GM19240 (cell line): ENCODE data around the gene AREL1.

Source experiments
- DNase-seq: peaks from one replicate; pipeline ENCODE4 v3.0.0; 2011; ENCODE audit warnings: low spot score; ENCODE audit not compliant: insufficient read length

AREL1 gene

DNA sequence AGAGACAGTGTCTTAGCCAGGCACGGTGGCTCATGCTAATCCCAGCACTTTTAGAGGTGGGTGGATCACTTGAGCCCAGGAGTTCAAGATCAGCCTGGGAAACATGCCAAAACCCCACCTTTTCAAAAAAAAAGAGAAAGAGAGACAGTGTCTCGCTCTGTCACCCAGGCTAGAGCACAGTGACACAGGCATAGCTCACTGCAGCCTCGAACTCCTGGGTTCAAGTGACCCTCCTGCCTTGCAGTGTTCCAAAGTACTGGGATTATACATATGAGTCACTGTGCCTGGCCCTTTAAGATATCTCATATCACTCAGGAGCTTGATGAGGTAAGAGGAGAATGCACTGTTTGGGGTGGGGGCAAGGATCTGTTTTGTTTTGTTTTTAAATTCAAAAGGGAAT lies 52.7 kb downstream of the AREL1 start:
- no peak for DNase-seq

DNA sequence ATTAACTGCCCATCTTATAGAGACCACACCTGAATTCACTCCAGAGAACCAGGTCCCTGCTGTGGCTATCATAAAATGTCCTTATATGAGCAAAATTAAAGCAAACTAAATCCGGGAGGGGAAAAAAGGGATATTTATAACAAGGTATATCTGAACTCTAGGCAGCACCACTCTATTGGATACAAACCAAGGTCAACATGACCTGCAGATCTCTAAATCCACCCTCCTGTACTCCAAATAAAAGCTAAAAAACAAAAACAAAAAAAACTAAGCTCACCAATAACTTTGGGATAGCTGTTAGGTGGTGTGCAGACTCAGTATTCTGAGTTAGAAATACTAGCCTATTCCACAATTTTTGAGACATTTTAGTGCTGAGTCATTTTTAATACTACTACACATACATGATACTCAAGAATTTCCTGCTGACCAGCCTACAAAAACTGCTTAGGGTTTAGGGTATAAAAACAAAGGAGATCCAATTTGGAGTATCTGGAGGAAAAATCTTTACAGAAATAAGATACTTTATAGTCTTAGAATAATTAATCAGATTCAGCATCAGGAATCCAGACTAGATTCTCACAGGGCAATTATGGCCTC lies 54.2 kb downstream of the AREL1 start:
- DNase-seq, result no peak

DNA sequence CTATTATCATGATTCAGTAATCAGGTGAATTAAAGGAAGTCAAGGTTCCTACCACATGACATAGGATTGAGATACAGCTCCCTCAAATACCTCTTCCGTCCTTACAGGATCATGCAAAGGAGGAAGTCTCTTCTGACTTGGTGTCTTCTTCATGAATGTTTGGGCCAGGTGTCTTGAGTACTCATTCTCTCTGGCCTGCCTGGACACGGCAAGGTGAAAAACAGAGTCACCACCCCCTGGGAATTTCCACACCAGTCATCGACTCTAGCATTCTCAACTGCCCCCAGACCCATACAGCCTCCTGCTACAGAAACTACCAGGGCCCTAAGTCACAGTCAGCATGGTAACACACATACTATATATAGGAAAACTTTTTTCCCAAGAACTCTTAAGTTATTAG lies 55.9 kb downstream of the AREL1 start:
- no peak for DNase-seq

DNA sequence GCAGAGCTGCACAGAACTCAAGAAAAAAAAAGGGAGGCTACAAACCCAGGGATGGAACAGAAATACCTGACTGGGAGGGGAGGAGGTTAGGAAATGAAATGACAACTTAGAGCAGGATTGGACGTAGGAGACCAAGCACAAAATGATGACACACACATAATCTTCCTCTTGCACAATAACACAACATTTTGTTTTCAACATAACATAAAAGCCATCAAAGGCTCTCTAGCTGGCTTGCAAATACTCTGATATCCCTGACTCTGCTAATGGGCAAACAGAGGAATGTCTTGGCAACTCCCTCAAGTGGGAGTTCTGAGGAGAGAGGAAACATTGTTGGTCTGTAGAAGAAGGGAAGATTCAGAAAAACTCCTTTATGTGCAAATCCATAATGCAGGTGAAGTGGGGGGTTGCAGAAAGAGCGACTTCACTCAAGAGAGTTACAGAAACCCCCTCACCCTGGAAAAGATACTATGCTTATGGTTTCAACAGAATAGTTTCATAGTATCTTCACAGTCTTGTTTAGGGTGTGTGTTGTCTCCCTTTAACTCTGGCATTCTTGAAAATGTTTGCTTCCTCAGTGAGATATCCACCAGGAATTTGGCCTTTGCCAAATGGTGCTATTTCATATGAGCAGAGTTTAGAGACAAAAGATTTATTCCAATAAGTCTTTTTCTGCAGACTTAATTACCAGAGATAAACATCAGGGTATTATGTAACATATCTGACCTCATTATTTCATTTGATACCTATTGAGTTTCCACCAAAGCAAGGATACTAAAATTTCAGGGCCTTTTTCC lies 57.1 kb downstream of the AREL1 start:
- no peak for DNase-seq

DNA sequence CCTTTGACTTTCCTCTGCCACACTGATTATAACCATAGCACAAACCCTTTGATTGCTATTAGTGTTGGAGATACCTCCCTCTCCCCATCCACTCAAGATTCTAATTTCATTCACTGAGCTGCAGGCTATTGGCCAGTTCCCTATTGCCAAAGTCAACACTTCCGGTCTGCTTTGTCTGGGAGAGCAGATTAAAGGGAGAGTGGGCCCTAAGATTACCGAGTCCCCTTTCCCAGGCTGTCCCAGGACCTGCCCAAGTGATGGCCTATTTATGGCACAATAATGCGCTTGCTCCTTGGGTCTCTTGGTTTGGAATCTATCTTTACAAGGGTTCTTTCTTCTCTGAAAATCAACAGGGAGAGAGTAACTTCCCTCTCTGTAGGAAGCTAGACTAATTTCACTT lies 57.9 kb downstream of the AREL1 start:
- DNase-seq, result no peak

DNA sequence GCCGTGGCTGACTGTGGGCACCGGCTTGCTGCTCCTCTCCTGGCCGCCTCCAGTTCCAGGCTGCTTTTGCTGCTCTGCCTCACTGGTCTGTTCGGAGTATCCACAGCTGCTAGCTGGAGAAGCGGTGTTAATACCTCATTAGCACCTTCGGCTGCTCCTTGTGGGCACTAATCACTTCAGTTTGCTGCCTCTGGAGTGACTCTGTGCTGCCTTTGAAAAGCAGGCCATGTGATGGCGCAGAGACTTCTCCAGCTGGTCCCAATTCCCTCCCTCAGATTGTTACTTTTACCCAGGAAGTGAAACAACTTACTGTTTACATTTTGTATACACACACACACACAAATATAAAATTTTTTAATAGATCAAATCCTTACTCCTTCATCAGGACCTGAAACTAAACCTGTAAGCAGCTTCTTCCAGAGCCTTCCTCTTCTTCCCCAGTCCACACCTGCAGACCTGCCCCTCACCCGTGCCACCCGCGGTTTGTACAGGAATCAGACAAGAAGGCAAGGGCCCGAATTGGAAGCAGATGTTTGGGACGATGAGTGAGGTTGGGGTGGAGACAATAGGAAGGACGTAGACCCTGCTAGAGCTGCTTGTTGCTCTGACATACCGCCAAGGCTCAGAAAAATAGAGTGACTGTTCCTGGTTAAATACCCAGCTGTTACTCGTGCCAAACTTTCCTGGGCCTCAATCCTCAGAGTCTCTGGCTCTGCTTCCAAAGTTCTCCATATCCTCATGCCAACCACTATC lies 59.3 kb downstream of the AREL1 start:
- DNase-seq, result no peak

DNA sequence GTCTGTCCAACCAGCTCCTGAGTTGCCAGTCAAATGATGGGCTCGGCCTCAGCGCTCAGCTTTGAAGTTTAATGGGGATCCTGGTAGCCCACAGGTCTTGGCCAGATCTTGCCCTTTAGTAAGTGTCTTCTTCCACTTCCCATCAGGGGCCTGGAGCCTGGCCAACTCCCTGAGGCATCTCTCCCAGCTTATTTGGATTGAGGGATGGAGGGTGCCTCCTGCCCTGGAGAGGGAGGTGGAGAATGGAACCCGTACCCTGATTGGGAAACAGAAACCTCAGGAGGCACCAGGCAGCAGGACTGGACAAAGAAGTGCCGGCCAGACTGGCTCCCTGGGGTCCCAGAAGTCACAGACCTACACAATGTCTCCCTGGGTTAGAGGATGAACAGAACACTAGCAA lies 60.3 kb downstream of the AREL1 start:
- no peak for DNase-seq

DNA sequence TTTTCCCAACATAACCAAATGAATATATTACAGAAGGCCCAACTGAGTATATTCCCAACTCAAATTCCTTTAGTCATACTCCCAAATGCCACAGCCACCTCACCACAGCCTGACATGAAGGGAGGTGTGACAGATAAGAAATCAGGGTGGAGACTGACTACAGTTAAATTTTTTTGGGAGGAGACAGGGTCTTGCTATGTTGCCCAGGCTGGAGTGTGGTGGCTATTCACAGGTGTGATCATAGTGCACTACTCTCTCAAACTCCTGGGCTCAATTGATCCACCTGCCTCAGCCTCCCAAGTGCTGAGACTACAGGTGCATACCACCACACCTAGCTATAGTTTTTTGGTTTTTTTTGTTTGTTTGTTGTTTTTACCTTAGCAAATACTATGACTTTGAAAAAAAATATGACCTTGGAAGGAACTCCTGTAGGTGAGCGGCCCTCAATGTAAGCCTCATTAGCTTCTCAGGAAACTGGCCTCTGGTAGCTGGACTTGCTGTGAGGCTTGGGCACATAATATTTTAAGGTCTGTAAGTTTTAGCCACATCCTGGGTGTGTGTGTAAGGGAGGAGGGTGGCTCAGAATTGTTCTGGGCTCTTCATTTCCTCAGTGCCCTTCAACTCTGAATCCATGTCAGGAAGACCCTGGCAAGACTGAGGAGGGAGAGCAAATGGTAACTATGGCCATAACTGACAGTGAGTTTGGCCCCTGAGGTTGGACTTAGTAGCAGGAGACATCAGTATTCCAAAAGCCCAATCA lies 61.8 kb downstream of the AREL1 start:
- no peak for DNase-seq

DNA sequence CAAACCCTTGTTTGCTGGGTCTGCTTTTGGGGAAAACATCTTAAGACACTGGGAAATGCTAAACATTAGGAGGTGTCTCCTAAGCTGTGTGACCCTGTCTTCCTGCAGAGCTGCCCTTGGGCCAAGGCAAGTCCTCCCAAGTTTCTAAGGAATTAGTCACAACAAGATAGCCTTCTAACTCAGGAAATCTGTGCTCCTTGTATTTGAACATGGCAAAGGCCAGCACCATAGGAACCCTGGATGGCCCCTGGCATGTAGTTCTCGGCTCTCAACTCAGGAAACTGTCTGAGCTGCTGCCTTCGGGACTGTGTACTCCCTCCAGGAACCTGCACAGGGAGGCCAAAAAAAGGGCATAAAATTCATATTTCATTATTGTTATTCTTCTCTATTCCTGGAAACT lies 63.2 kb downstream of the AREL1 start:
- no peak for DNase-seq

DNA sequence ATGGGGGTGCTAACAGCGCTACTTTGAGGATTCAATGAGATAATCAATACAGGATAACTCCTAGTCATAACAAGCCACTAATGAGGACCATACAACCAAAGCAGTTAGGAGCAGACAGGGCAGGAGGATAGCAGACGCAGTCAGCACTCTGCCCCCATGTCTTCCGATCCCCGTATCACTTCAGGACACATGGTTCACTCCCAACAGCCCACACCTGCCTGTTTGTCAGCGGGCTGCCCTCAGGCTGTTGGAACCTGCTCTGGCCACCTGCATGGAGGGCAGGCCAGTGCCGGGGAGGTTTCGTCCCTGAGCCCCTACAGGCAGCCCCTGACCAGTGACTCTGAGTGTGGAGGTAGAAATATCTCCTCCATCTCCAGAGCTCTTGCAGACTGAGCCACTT lies 63.7 kb downstream of the AREL1 start:
- DNase-seq, result no peak

DNA sequence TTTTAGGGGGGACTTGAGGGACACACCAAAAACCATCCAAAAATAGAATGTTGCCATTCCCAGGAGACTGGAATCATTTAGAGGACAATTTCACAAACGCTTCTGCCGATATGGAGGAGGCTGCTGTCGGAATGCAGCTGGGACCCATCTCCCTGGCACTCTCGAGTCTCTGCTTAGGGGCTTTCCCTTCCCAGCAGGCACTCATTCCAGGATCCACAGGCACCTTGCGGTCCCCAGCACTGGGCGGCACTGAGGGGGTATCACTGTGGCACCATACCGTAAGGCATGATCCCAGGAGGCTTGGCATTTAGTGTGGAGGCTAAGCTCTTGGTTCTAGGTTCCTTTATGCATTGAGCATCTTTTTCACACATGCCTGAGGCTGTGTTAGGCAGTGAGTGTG lies 64.3 kb downstream of the AREL1 start:
- no peak for DNase-seq

DNA sequence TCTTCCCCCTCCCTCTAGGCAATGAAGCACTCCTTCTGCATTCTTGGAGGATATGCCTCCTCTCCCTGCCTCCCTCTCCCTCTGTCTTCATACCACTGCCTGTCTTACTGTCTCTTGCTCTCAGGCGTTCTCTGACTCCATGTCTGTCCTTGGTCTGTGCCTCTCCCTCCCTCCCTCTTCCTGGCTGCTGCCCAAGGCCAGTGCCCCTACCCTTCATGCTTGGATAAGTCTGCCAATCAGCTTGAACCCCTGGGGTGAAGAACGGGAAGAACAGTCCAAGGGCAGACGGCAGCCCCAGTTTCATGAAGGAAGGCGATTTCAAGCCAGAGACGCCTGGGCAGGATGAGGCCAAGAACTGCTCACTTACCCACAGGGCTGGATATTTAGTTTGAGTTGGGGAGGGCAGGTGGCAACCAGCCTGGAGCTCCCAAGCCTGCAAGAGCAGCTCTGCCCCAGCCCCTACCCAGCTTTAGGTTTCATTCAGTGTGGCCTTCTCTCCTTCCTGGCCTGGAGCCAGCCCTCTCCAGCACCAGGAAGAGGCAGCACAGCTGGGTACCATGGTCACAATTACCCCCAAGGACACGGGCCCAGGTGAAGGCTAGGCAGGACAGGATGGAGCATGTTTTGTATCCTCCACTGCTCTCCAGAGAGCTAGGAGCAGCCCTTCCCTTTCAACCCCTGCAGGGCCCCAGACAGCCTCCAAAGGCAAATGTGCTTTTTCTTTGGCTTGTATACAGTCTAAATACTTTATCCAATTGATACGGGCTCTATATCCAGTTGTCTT lies 65.0 kb downstream of the AREL1 start:
- DNase-seq, result no peak

DNA sequence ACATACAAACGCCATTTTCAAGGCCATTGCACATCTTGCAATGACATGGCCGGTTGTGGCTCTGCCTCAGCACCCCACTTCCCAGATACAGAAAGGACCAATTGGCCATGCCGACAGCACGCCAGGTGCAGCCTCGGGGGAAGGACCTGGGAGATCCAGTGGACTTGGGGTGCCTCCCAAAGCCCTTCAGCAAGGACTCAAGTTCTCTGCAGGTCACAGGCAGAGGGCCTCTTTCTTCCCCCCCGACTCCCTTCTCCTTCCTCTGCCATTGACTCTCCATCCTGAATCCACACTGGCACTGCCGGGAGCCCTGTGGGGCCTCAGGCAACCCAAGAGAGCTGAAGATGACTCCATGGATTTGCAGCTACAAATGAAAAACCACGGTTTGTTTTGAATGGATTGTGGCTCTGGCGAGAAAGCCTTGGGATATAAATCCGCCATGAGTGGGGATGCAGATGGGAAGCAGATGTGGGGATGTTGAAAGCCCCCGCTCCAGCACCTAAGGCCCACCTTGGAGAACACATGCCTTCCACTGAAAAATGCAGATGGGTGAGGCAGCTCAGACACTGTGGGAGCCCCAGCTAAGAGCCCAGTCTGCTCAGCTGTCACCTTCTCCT lies 65.7 kb downstream of the AREL1 start:
- DNase-seq, result no peak

DNA sequence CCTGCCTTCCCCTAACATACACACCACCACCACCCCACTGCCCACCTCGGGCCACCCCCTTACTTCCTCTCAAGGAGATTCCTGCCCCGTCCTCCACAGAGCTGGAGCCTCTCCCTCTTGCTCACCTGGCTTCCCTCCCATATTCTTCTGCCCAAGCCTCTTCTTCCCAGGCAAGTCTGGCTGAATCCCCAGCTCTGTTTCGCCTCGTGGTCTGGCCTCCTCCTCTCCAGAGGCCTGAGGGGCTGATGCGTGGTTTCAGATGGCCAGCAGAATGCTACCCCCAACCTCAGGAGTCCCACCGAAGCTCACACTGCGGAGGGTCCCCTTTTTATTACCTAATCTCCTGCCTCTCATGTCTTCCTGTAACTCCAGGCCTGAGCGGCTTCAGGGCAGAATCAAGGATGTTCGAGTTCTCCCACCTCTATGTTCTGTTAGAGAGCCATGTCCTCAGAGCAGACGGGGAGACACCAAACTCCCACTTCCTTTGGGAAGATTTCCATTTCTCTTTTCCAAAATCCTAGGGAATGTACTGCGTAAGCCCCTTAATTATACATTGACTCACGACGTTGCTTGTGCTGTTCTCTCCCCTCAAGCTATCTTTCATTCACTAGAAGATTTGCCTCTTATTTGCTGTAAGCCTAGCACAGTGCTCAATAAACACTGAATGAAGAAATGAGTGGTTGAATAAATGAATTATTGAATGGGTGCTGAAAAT lies 67.0 kb downstream of the AREL1 start:
- DNase-seq, result no peak

DNA sequence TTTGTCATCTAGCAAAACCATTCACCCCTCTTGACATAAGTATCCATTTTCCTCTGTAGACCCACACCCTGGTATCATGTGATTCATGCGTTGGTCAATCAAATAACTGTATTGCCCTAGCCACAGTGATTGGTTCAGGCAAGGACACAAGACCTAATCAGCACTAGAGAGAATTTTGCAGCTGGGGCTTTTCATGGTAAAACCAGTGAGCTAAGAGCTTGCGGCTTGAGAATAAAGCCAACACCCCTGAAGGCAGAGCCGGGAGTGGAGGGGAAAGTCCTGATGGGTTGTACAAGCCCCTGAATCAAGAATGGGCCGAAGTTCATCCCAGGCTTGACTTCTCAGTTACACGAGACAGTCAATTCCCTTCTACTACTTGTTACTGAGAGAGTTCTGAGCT lies 67.6 kb downstream of the AREL1 start:
- no peak for DNase-seq

DNA sequence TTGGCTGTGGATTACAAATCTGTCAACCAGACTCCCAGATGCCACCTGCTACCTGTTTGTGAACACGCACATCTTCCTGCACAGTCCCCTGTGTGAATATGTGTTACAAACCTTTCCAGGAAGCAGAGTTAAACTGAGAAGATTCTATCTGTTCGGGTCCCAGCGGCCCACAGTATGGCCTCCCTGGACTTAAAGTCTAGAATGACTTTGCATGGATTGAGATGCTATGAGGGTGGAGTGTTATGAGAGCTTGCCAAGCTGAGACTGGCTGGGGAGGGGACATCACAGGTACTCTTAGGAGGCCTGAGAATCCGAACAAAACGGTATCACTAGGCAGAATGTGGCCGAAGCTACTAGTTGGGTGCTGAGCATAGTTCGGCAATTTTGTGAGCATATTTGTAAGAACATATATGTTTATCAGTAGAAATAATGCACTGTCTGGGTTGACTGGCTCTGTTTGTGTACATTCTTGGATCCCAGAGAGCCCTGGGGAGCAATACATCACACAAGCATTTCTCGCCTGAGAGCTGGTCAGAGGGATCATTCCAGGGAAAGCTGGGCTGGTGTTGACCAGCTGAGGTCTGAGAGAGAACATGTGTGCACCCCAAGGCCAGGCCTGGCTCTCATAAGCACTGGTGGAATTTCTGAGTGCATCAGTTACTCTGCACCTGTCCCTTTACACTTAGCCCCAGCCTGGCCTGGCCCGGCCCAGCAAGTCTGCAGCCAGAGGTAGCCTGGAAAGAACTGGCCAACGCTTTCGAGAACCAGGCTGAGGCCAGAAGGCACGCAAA lies 71.1 kb downstream of the AREL1 start:
- DNase-seq, result no peak

DNA sequence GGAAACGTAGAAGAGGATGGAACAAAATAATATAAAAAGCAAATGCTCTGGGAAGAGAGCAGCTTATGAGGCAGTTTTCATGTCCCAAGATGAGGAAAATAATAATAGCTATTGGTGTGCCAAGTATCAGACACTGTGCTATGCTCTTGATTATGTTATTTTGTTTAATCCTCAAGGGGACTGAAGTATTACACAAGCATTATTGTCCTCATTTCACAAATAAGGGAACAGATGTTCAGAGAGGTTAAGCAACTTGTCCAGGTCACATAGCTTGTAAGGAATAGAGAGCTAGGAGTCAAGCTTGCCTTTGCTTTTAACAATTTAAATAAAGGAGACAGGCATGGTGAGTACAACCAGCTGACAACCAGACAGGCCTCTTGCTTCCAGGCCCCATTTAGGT lies 73.9 kb downstream of the AREL1 start:
- DNase-seq, result no peak

DNA sequence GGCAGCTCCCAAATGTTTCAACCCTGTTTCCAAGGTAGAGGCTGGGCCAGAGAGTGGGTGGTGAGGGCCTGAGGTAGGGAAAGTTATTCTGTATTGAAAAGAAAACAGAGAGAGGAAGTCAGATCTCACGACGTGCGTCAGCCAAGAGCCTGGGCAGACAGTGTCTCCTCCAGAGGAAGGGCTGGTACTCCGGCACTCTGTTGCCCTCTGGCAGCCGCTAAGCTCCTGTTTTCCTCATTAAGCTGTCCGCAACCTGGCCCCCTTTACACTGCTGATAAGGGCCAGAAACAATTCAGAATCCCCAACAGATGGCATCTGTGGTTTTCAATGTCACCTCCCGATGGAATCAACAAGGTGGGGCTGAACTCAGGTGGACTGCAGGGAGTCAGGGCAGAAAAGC lies 74.8 kb downstream of the AREL1 start:
- DNase-seq, result no peak

DNA sequence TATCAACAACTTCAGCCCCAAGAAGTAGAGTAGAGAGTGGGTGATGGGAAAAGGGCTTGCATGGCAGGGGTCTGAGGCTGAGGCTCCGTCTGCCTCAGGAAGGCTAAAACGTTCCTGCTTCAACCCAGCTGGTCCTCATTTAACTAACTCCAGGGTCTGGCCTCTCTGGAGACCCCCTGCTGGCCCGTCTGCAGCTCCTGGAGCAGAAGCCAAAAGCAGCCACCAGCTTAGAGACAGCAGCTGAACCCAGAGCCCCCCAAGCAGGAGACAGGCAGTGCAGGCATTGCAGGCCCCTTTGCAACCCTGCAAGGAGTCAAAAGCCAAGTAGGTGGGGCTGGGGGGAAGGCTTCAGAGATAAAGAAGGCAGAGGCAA lies 75.7 kb downstream of the AREL1 start:
- DNase-seq, result no peak
